PFSK-1 (cell line): ENCODE results near the gene GGN.
A peak's percentile ranks its signal among the peaks of the same experiment; 100 is the strongest.

Experiments
- FOXP2 ChIP-seq: optimal IDR thresholded peaks from 2 replicates; pipeline ENCODE3; 2011; ENCODE audit warnings: borderline replicate concordance, control low read depth, inconsistent platforms; ENCODE audit not compliant: insufficient read depth; ENCODE audit errors: extremely low read length, extremely low read depth
- POLR2AphosphoS5 ChIP-seq: IDR thresholded peaks from 2 replicates; pipeline ENCODE4 v1.6.1; 2012; ENCODE audit warnings: low read depth, mild to moderate bottlenecking, control low read depth, low read length, moderate library complexity
- SIN3A ChIP-seq: IDR thresholded peaks from 2 replicates; pipeline ENCODE4 v1.6.1; 2012; ENCODE audit warnings: mild to moderate bottlenecking, low read length, moderate library complexity, borderline replicate concordance; ENCODE audit not compliant: insufficient read depth
- TAF1 ChIP-seq: IDR thresholded peaks from 2 replicates; pipeline ENCODE4 v1.6.1; 2012; ENCODE audit warnings: low read length, control low read depth, borderline replicate concordance; ENCODE audit not compliant: insufficient read depth
- TF ChIP-seq, protein P1 (sequence below), 2 experiments: IDR thresholded peaks; 2 replicates each; pipeline versions ENCODE4 v1.6.1 to v1.8.0; 2011 to 2012; ENCODE audit warnings: low read depth in 2 of 2, low read length in 2 of 2, control low read depth in 1 of 2, inconsistent platforms in 1 of 2, mild to moderate bottlenecking in 1 of 2, moderate library complexity in 1 of 2; ENCODE audit not compliant: insufficient read depth in 1 of 2

- TF ChIP-seq, protein P1, sequence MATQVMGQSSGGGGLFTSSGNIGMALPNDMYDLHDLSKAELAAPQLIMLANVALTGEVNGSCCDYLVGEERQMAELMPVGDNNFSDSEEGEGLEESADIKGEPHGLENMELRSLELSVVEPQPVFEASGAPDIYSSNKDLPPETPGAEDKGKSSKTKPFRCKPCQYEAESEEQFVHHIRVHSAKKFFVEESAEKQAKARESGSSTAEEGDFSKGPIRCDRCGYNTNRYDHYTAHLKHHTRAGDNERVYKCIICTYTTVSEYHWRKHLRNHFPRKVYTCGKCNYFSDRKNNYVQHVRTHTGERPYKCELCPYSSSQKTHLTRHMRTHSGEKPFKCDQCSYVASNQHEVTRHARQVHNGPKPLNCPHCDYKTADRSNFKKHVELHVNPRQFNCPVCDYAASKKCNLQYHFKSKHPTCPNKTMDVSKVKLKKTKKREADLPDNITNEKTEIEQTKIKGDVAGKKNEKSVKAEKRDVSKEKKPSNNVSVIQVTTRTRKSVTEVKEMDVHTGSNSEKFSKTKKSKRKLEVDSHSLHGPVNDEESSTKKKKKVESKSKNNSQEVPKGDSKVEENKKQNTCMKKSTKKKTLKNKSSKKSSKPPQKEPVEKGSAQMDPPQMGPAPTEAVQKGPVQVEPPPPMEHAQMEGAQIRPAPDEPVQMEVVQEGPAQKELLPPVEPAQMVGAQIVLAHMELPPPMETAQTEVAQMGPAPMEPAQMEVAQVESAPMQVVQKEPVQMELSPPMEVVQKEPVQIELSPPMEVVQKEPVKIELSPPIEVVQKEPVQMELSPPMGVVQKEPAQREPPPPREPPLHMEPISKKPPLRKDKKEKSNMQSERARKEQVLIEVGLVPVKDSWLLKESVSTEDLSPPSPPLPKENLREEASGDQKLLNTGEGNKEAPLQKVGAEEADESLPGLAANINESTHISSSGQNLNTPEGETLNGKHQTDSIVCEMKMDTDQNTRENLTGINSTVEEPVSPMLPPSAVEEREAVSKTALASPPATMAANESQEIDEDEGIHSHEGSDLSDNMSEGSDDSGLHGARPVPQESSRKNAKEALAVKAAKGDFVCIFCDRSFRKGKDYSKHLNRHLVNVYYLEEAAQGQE (IDR thresholded peaks at IDR 0.05; ENCODE audit: insufficient read depth in 1 of 2, low read depth in 2 of 2, low read length in 2 of 2) = no peak
- no peak for TF ChIP-seq TAF1
- no peak for TF ChIP-seq FOXP2
- peak; percentile 10; the same call in 1 of the 2 replicates for TF ChIP-seq POLR2AphosphoS5
- TF ChIP-seq SIN3A = no peak
Measured at GRCh38 chr19:38385057-38385803, 2.6 kb downstream of the GGN start.
